Measurements from ENCODE around the gene ARHGEF18. TPM values are rescaled to one million over a fixed set of nuclear protein-coding genes. Genes with fewer than 3 reads are reported as not detected.

The ARHGEF18 gene
- total RNA-seq, 1 donor from 2014 or later: 47.8 TPM

DNA sequence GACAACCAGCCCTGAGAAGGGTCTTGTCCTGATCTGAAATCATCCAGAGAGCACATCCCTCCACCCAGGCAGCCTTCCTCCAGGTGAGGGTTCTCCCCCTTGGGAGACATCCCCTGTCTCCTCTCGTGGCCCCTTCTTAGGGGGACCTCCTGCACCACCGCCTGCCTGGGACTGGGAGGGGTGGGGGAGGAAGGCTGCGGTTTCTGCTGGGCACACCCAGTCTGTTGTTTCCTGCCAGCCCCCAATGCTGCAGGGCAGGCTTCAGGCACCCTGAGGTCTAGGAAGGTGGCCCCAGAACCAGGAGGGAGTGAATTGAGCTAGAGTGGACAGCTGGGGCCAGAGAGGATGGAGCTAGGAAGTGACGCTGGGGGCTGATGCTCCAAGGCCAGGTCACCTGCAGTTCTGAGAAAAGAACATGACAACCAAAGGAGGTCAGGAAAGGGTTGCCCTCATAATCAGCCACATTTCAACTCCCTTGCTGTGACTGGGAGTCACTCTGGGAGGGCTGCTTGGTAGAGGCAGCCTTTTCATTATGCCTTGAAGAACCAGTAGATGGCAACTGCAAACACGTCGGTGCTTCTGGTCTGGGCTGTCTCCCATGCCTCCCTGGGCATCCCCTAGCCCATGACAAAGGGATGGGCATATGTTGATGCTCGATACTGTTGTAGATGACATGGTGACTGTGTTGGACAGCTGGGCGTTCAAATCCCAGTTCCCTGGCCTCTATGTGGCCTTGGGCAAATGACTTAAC is 1.4 kb downstream of the ARHGEF18 start:
- Mint-ChIP-seq H3K4me3 (no peak overlapping the region), H3K36me3 (peaks cover 4% of the 10 kb centered on the region), H3K9me3 (peaks cover 6% of the 10 kb centered on the region), H3K4me1 (no peaks in the 10 kb centered on the region), H3K27me3 (ENCODE audit: low read depth) (peaks cover 7% of the 10 kb centered on the region), H3K27ac (no peak overlapping the region)
- DNase-seq (ENCODE audit: low spot score in 2 of 2, unreplicated experiment in 2 of 2): no peak
- TF ChIP-seq, protein P1, sequence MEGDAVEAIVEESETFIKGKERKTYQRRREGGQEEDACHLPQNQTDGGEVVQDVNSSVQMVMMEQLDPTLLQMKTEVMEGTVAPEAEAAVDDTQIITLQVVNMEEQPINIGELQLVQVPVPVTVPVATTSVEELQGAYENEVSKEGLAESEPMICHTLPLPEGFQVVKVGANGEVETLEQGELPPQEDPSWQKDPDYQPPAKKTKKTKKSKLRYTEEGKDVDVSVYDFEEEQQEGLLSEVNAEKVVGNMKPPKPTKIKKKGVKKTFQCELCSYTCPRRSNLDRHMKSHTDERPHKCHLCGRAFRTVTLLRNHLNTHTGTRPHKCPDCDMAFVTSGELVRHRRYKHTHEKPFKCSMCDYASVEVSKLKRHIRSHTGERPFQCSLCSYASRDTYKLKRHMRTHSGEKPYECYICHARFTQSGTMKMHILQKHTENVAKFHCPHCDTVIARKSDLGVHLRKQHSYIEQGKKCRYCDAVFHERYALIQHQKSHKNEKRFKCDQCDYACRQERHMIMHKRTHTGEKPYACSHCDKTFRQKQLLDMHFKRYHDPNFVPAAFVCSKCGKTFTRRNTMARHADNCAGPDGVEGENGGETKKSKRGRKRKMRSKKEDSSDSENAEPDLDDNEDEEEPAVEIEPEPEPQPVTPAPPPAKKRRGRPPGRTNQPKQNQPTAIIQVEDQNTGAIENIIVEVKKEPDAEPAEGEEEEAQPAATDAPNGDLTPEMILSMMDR (IDR thresholded peaks at IDR 0.05; ENCODE audit: unreplicated experiment): no peak

DNA sequence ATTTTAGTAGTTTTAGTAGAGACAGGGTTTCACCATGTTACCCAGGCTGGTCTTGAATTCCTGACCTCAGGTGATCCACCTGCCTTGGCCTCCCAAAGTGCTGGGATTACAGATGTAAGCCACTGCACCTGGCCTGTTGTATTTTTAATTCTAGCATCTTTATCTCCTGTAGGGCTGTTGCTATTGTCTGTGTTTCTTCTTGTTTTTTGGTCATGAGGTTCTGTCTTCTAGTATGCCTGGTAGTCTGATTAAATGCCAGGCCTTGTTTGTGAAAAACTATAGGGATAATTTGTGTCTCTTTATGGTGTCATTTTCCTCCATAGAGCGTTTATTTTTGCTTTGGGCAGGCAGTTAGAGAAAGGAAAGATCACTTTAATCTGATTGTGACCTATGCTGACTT is 3.1 kb downstream of the ARHGEF18 start:
- Mint-ChIP-seq H3K36me3 (peaks cover 4% of the 10 kb centered on the region), H3K4me1 (no peaks in the 10 kb centered on the region), H3K27ac (no peak overlapping the region)

DNA sequence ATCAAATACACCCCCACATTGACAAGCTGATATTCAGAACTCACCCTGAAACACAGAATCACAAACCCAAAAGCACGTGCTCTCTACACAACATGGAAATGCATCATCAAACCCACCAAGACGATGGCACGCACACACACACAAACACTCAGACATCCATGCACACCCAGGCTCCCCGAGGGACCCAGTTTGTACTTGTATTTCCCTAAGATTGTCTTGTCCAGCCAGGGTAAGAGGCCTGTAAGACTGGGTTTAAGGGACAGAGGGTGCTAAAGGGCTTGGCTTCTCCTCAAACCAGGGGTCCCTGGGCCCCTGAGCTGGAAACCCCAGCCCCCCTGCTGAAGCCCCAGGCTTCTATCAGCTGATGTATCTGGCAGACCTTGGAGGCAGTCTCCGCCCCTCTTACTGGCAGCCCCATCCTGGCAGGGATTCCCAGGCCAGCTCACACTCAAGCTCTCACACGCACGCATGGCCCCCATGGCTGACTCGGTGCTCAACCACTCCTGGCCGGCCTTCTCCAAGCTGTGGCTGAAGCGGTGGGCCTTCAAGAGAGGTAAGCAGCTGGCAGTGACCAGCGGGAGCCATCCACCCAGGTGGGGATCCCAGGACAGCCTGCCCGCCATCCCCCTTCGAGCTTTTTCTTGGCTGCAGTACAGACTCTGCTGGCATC is 6.5 kb downstream of the ARHGEF18 start:
- Mint-ChIP-seq H3K27ac (no peak overlapping the region), H3K9me3 (peaks cover 6% of the 10 kb centered on the region), H3K27me3 (ENCODE audit: low read depth) (peaks cover 4% of the 10 kb centered on the region), H3K36me3 (peaks cover 4% of the 10 kb centered on the region), H3K4me3 (no peak overlapping the region), H3K4me1 (peaks cover 2% of the 10 kb centered on the region)
- DNase-seq (ENCODE audit: low spot score in 2 of 2, unreplicated experiment in 2 of 2): no peak
- TF ChIP-seq, protein P1 (IDR thresholded peaks at IDR 0.05; ENCODE audit: unreplicated experiment): no peak

More for the DNA sequence above, 3.1 kb downstream of the ARHGEF18 start:
- DNase-seq (ENCODE audit: low spot score in 2 of 2, unreplicated experiment in 2 of 2): no peak
- peaks cover 6% of the 10 kb centered on the region for H3K9me3 Mint-ChIP-seq
- TF ChIP-seq, protein P1 (IDR thresholded peaks at IDR 0.05; ENCODE audit: unreplicated experiment): no peak
- H3K4me3 Mint-ChIP-seq: no peak overlapping the region
- peaks cover 2% of the 10 kb centered on the region for H3K27me3 Mint-ChIP-seq (ENCODE audit: low read depth)

DNA sequence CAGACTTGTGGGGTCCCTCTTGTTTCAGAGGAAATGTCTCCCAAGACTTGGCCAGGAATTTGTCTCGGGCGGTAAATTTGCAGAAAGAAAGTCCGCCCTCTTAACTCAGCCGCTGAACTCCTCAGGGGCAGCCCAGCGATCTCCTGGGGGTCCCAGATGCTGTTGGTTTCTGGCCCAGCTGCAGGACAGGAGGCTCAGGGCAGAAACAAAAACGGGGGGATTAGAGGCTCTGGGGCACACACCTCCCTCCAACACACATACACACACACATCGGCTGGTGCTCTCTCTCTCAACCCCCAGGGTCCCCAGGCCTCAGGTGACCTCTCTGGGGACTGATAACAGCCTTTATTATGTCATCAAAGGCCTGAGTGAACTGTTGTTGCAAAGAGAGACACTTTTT is 7.1 kb downstream of the ARHGEF18 start:
- Mint-ChIP-seq H3K27ac (no peak overlapping the region), H3K27me3 (ENCODE audit: low read depth) (peaks cover 4% of the 10 kb centered on the region), H3K36me3 (peaks cover 4% of the 10 kb centered on the region), H3K4me1 (peaks cover 2% of the 10 kb centered on the region), H3K9me3 (peaks cover 6% of the 10 kb centered on the region), H3K4me3 (no peak overlapping the region)
- no peak for DNase-seq (ENCODE audit: low spot score in 2 of 2, unreplicated experiment in 2 of 2)
- TF ChIP-seq, protein P1 (IDR thresholded peaks at IDR 0.05; ENCODE audit: unreplicated experiment): no peak

DNA sequence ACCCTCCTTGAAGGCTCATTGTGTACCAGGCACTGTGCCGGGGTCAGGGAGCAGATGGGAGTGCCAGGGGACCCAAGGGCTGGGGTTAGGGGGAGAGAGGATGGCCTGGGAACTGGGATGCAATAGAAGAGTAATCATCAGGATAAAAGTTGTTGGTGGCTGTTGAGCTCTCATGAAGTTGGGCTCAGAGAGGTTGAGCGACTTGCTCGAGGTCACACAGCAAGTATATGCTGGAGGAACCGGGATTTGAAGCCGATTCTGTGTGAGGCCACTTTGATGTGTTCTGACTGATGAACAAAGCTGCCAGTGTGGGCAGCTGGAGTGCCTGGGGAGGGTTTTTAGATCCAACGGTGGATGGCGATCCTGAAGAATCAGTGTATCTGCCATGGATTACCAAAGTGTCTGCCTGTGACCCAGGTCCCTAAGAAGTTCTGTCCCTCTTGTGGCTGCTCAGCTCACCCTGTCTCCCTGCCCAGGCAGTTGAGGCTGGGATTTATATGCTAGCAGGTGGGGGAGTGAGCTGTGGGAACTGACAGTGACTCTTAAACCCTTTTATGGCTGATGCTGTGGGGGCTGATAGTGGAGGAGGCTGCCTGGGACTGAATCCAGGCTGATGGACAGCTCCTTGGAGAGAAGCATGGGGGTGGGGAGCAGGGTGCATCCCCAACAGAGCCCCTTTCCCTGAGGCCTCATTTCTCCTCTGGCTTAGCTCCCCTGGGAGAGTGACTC is 8.3 kb downstream of the ARHGEF18 start:
- H3K27me3 Mint-ChIP-seq (ENCODE audit: low read depth): peaks cover 4% of the 10 kb centered on the region
- no peak overlapping the region for H3K4me3 Mint-ChIP-seq
- H3K4me1 Mint-ChIP-seq: peaks cover 2% of the 10 kb centered on the region
- H3K9me3 Mint-ChIP-seq: peaks cover 2% of the 10 kb centered on the region
- TF ChIP-seq, protein P1 (IDR thresholded peaks at IDR 0.05; ENCODE audit: unreplicated experiment): no peak
- peaks cover 1% of the 10 kb centered on the region for H3K36me3 Mint-ChIP-seq
- no peak for DNase-seq (ENCODE audit: low spot score in 2 of 2, unreplicated experiment in 2 of 2)
- no peak overlapping the region for H3K27ac Mint-ChIP-seq
